Stimulated activated CD4-positive, alpha-beta T cell treated with anti-CD3 and anti-CD28 coated beads, Interleukin-2, amount 100 ng/mL, for 4 hours (primary cell): ENCODE measurements around the gene PYGB.

ENCODE experiments used
- DNase-seq: peaks from one replicate; pipeline ENCODE4 v3.0.0-alpha.2; 2020; ENCODE audit warnings: low read depth

The PYGB gene

GRCh38 chr20:25216199-25216945 is 31.5 kb upstream of the PYGB start:
- no peak for DNase-seq

DNA sequence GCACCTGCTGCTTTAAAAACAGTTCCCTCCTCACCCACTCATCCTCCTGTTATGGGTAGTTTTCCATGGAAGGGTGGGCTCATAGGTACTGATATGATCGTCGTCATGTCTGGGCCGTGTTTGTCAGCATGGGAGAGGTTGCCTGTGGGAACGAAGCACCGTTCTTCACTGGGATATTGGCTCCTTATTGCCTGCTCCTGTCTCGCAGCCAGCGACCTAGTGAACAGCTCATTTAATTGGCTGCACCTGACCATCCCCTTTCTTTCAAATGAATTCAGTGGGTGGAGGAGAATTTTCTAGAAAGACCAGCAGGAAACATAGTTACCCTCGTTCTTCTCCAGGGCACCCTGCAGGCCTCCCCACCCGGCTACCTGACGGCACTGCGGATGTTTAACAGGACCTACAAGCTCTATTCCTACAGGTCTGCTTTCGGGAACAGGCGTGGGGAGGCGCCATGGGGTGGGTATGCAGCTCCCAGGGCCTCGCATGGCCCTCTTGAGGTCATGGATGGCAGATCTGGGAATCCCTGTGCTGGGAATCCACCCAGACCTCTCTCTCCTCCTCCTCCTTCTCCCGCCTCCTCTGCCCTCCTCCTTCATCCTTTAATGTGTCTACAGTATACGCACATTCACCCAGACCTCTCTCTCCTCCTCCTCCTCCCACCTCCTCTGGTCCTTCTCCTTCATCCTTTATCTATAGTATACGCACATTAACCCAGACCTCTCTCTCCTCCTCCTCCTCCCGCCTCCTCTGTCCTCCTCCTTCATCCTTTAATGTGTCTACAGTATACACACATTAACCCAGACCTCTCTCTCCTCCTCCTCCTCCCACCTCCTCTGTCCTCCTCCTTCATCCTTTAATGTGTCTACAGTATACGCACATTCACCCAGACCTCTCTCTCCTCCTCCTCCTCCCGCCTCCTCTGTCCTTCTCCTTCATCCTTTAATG is 30.4 kb upstream of the PYGB start:
- DNase-seq: no peak

DNA sequence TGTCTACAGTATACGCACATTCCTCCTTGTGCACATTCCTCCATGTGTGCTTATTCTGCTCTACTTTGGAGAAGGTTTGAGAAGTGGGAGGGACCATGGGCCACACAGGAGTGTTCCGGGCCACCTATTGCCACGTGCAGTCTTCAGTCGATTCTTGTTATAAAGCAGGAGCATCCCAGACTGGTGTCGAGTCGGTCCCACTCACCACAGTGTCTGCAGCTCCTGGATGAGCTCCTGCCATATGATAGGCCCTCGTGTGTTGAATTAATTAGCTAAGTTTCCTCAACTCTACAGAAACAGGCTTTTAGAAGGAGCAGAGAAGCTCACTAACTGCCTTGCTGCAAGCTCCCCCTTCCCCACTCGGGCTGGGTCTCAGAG is 29.8 kb upstream of the PYGB start:
- no peak for DNase-seq

DNA sequence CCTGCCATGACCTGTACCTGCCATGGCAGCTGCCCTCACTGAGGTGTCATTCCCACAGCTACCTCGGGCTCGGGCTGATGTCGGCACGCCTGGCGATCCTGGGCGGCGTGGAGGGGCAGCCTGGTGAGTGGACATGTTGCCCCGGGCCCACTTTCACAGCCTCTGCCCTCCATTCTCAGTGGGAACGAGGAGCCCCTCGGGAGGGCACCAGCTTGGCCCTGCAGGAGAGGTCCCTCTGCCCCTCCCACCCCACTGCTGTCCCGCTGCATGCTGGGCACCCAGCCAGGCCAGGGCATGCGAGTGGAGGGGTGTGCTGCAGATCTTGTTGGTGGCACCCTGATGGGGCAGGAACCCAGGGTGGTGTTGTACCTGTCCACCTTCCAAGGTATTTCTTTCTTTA is 29.4 kb upstream of the PYGB start:
- no peak for DNase-seq

DNA sequence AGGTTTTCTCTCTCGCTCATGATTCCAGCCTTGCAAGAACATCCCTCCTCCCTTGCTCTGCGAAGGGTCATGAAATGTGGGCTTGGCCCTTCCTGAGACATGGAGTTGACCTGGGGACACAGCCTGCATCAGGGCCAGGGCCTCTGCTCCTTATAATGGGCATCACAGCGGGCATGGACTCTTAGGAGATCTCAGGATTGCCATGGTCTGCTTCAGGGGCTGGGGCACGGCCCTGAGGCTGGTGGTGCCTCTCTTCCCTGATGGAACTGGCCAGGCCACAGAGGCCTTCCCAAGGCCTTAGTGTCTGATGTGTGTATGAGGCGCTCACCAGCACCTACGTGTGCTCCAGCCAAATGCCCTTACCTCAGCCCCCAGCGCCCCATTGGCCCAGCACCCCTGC is 28.5 kb upstream of the PYGB start:
- DNase-seq: no peak

DNA sequence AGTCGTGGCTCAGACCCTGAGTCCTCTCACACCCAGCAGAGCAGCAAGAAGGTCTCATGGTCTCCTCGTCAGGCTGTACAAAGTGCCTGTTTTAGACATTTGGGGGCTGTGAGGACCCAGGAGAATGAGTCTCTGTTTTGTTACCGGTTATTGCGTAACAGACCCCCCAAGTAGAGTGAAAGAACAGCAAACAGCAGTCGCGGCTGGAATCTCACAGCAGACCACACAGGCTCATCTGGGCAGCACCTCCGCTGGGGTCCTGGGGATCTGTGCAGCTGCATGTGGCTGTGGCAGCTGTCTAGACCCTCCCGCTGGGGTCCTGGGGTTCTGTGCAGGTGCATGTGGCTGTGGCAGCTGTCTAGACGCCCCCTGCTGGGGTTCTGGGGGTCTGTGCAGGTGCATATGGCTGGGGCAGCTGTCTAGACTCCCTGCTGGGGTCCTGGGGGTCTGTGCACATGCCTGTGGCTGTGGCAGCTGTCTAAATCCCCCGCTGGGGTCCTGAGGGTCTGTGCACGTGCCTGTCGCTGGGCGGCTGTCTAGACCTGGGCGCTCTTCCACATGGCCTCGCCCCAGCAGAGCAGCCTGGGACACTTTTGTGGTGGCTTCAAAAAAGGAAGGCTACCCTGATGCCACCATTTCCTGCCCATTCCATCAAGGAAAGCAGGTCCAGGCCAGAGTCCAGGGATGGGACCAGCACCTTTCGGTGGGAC is 27.7 kb upstream of the PYGB start:
- DNase-seq: no peak

DNA sequence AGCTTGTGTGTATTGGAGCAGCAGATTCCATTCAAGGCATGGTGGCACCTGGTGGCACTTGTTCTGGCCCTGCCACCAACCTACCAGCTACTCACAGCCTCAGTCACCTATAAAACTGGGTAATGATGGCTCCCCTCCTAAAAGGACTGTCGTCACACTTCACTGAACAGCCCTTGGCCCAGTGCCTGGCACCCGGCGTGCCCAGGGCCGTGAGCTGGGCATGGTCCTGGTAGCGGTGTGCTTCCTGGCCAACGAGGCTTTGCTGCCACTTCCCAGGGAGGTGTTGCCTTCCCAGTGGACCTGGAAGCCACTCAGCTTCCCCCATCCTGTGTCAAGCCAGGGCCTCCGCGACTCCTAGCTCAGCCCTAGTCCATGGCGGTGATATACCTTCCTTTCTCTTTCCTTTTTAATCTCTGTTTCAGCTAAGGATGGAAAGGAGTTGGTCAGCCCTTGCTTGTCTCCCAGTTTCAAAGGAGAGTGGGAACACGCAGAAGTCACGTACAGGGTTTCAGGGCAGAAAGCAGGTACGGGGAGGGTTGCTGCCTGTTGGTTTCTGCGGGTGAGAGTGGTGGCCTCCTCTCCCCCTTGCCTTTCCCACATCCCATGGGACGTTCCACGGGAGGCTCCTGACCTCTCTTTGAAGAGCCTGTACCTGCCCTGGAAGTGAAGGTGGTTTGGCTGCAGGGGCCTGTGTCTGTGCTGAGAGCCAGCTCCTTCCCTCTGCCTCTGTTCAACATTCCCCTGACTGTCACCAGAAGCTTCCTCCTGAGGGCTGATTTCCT is 26.9 kb upstream of the PYGB start:
- DNase-seq: no peak

DNA sequence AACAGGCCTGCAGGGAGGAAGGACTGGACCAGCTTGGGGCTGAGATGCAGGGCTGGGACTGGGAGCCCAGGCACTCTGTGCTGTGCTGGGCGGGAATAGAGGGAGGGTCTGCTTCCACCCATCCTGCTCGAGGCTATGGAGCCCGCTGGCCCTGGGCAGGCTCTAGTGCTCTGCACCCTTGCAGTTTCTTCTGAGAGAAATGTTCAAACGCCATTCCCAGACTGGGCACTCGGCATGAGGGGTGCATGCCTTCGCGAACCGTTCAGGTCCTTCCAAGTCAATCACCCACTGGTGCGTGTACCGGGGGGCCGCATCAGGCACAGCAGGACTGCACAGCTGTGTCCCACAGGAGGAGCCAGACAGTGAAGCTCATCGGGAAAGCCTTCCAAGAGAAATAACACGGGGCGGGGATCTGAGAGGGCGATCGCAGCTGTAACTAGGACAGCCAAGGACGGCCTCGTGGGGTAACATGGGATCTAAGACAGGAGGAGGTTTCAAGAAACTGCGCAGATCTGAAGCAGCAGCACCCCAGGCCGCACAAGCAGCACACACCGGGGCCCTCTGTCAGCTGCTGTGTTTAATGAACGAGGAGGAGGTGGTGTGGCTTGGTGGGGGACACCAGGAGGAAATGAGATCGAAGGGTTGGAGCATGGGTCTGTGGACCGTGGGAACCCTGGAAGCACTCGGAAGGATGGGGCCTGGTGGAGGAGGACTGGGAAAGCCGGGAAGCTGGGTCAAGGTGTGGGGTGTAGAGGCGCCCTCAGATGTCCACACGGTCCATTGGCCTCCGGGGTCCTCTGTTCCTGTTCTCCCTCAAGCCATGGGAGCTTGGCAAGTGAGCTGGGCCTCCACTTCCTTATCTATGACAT is 26.1 kb upstream of the PYGB start:
- DNase-seq: no peak

DNA sequence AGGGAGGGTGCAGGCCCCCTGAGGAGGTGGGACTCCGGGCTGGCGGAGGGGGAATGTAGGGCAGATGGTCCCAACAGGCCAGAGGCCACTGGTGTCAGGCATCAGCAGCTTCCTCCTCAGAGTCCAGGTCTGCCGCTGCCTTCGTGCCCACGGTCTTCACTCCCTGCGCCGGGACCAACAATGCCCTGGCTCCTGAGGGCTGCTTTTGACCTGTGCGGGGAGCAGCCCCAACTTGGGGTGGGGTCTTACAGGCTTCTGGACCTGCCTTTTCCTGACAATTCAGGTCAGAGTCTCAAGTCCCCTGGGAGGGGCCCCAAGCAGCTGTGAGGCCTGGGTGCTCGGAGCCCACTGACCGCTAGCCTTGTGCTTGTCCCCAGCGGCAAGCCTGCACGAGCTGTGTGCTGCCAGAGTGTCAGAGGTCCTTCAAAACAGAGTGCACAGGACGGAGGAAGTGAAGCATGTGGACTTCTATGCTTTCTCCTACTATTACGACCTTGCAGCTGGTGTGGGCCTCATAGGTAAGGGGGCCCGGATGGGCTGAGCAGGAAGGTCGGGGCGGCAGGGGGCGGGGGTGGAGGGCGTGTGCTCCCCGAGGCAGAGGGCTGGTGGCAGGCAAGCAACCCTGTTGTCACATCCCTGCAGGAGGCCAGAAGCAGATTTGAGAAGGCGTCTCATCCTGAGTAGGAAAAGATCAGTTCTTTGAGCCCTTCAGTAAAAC is 25.3 kb upstream of the PYGB start:
- no peak for DNase-seq

DNA sequence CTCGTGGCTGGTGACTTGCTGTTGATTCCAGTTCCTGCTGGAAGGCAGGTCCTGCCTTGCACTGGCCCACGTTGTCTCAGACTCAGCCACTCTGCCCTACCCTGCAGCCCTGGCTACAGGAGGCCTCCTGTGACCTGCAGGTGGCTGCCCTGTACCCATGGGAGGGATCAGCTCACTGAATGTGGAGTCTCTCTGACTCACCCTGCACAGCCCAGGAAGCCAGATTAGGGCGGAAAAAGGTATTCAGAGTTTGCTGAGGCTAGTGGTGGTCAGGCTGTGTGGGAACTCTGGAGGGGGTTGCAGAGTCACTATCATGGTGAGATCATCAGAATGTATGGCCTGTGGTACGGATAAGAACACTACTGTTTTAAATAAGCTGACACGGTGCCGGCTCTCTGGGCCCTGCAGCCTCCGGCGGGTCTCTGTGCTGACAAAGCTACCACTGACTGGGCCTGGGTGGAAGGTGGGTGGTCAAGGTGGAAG is 24.7 kb upstream of the PYGB start:
- DNase-seq: no peak

- DNase-seq: no peak
Measured at GRCh38 chr20:25223765-25224720, 23.8 kb upstream of the PYGB start.

DNA sequence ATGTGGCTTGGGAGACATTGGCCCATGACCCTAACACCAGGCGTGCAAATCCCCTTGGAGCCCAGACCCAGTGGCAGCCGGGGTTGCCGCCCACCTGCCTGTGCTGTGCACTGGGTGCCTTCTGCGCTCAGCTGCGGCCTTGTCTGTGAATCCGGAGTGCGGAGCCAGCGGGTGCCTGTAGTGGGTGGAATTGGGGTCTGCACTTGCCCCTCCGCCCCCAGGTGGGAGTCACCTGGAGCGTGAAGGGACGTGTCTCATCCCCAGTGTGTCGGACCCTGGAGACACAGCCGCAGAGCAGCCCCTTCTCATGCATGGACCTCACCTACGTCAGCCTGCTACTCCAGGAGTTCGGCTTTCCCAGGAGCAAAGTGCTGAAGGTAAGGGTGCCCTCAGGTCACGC is 22.9 kb upstream of the PYGB start:
- DNase-seq: no peak

- DNase-seq: no peak
Measured at GRCh38 chr20:25225642-25226432, 22.0 kb upstream of the PYGB start.

DNA sequence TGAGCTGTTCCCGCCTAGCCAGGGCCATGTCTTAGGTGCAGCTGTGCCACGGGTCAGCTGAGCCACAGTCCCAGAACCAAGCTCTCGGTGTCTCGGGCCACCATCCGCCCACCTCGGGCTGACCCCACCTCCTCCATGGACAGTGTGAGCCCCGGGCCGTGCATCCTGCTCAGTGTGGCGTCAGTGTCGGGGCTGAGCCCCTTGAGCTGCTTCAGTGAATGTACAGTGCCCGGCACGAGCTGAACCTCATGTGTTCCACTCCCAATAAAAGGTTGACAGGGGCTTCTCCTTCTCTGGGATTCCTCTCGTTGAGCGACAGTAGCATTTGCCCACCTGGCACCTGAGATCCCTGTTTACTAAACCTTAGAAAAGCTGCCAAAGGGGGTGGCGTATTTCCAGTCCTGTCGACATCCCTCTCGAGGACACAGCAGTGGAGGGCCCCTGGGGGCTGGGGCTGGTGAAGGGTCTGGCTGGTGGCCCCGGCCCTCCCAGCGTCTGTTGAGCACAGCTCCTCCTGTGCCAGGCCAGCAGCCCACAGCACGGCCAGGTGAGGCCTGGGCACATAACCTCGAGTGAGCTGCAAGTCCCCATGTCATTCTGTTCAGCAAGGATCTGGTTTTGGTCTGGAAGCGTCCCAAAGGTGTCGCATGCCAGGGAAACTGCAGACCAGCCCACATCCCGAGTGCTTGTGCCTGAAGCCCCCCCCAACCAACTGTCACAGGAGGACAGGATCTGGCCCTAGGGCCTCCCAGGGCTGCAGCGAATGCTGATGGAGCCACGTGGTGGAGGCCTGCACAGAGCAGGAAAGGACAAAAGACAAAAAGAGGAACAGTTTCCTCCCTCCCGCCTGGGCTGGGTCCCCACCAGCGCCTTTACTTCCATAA is 21.2 kb upstream of the PYGB start:
- DNase-seq: no peak

DNA sequence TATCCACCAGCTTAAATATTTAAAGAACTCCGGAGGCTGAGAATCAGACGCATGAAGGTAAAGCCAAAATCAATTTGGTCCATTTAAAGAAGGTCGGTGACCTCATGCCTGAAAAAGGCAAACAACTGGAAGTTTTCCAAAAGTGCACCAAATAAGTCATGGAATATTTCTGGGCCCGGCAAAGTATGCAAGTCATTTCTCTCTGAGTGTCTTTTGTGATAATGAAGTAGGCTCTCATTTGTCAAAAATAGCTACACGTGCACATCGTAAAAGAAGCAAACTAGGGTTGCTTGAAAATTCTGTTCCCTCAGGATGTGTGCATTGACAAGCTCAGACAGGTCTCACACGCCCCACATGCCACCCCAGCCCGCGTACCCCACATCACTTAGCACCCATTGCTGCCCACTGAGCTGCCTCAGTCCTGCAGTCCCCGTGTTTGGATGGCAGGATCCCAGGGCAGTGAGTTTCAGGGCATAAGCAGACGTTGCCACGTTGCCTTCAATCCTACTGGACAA is 20.5 kb upstream of the PYGB start:
- DNase-seq: no peak

GRCh38 chr20:25229486-25230165 is 18.3 kb upstream of the PYGB start:
- DNase-seq: no peak
